Measurements from ENCODE around the gene MT3.

The MT3 gene

GRCh38 chr16:56608043-56608875 lies 18.9 kb downstream of the MT3 start, which contains the start of gene MT2A:
Gene MT2A (plus strand): TSS chr16:56608584. CDS start chr16:56608656, 72 bp downstream.
- POLR2A ChIA-PET, result interaction anchor here (0.6 to 1.5 kb wide), 10 partner anchors 16 to 157 kb away, joined by 3 to 13 read pairs (median 4); partner anchors contain the start of genes MT1E, MT1F, MT1X and NUDT21
- H3K36me3 ChIP-seq (ENCODE audit: control insufficient read depth in 2 of 2, insufficient read depth in 1 of 2, low read length in 2 of 2), result no peaks in the 10 kb centered on the region
- H3K27ac ChIP-seq (ENCODE audit: extremely low read depth, low read depth, low read length), result peak within 1 kb of the TSS; percentile 20; the same call in 1 of the 2 replicates
- CTCF ChIA-PET, result interaction anchor here (0.6 to 1.3 kb wide), 3 partner anchors 31 to 322 kb away, joined by 3 to 10 read pairs (median 4); no protein-coding TSS in a partner anchor
- peaks cover 3% of the 10 kb centered on the region; the same call in 1 of the 2 replicates for H3K4me1 ChIP-seq (ENCODE audit: control insufficient read depth, insufficient read depth, low read length)
- no peaks in the 10 kb centered on the region for H3K9me3 ChIP-seq (ENCODE audit: control insufficient read depth, insufficient read depth, low read depth, low read length)
- peak within 1 kb of the TSS; percentile 51 for H3K4me3 ChIP-seq (ENCODE audit: low read depth, low read length)
- TF ChIP-seq OVOL3 (tag by site-specific recombination; IDR thresholded peaks at IDR 0.05) (no peak), ZNF768 (tag by site-specific recombination; IDR thresholded peaks at IDR 0.05) (peak; percentile 44; the same call in 1 of the 2 replicates), ZNF23 (tag by site-specific recombination; IDR thresholded peaks at IDR 0.05; ENCODE audit: borderline replicate concordance) (no peak), ZNF677 (tag by site-specific recombination; IDR thresholded peaks at IDR 0.05) (no peak), ZNF398 (tag by site-specific recombination; IDR thresholded peaks at IDR 0.05) (no peak), ZNF221 (tag by site-specific recombination; IDR thresholded peaks at IDR 0.05; ENCODE audit: borderline replicate concordance) (no peak), REST (tag by site-specific recombination; IDR thresholded peaks at IDR 0.05) (no peak), ZXDB (tag by site-specific recombination; IDR thresholded peaks at IDR 0.05) (0 out of 2 replicates have a peak, but pooled peaks have one; percentile 8), ZNF37A (tag by site-specific recombination; IDR thresholded peaks at IDR 0.05) (no peak), TSHZ1 (tag by site-specific recombination; IDR thresholded peaks at IDR 0.05; ENCODE audit: borderline replicate concordance) (no peak), GLIS1 (tag by site-specific recombination; IDR thresholded peaks at IDR 0.05) (no peak), BCL11A (tag by site-specific recombination; IDR thresholded peaks at IDR 0.05; ENCODE audit: low read depth) (no peak), ZNF292 (tag by site-specific recombination; IDR thresholded peaks at IDR 0.05; ENCODE audit: borderline replicate concordance, low read depth) (no peak), ZNF701 (tag by site-specific recombination; IDR thresholded peaks at IDR 0.05) (no peak), REPIN1 (tag by site-specific recombination; IDR thresholded peaks at IDR 0.05; ENCODE audit: low read depth) (no peak), ZNF302 (tag by site-specific recombination; IDR thresholded peaks at IDR 0.05; ENCODE audit: low read depth) (no peak), ZNF473 (tag by site-specific recombination; IDR thresholded peaks at IDR 0.05) (no peak), ZNF600 (tag by site-specific recombination; IDR thresholded peaks at IDR 0.05) (peak; percentile 83), GLIS2 (tag by site-specific recombination; IDR thresholded peaks at IDR 0.05) (no peak), ZBTB44 (tag by site-specific recombination; IDR thresholded peaks at IDR 0.05) (peak; percentile 83), ZNF2 (tag by site-specific recombination; IDR thresholded peaks at IDR 0.05) (peak; percentile 36; the same call in 1 of the 2 replicates)
- TF ChIP-seq, protein P1, sequence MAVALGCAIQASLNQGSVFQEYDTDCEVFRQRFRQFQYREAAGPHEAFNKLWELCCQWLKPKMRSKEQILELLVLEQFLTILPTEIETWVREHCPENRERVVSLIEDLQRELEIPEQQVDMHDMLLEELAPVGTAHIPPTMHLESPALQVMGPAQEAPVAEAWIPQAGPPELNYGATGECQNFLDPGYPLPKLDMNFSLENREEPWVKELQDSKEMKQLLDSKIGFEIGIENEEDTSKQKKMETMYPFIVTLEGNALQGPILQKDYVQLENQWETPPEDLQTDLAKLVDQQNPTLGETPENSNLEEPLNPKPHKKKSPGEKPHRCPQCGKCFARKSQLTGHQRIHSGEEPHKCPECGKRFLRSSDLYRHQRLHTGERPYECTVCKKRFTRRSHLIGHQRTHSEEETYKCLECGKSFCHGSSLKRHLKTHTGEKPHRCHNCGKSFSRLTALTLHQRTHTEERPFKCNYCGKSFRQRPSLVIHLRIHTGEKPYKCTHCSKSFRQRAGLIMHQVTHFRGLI (tag by site-specific recombination; IDR thresholded peaks at IDR 0.05), result peak; percentile 67; the same call in 1 of the 2 replicates
- TF ChIP-seq, protein P2, sequence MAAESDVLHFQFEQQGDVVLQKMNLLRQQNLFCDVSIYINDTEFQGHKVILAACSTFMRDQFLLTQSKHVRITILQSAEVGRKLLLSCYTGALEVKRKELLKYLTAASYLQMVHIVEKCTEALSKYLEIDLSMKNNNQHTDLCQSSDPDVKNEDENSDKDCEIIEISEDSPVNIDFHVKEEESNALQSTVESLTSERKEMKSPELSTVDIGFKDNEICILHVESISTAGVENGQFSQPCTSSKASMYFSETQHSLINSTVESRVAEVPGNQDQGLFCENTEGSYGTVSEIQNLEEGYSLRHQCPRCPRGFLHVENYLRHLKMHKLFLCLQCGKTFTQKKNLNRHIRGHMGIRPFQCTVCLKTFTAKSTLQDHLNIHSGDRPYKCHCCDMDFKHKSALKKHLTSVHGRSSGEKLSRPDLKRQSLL (tag by site-specific recombination; IDR thresholded peaks at IDR 0.05), result 0 out of 2 replicates have a peak, but pooled peaks have one; percentile 18

Measured in HEK293 (cell line).